B cell (primary cell): ENCODE results near the gene ADGRL4. TPM values are rescaled to one million over a fixed set of nuclear protein-coding genes. Genes with fewer than 3 reads are reported as not detected.
"Not testable (repeated sequence)": the region's sequence is repeated elsewhere in the genome, so short reads cannot be mapped to it uniquely, and the experiment has no call there.

Source experiments
- ATAC-seq: fragments of 200-7000 bp; cut with Tn5 transposase; one replicate; pipeline ENCODE4 v1.10.0; 2021; ENCODE audit warnings: low read depth, mild to moderate bottlenecking, moderate number of reproducible peaks, moderate library complexity
- CTCF ChIA-PET: fragments of 350-600 bp; sonication (Branson Sonifier 250); formaldehyde crosslinking; loops from one replicate; lab custom pipeline; 2021; ENCODE audit warnings: antibody characterized with exemption, inconsistent platforms; lab: Charles Lee
- POLR2A ChIA-PET: fragments of 350-600 bp; sonication (Branson Sonifier 250); formaldehyde crosslinking; loops from one replicate; lab custom pipeline; 2021; ENCODE audit warnings: antibody characterized with exemption; lab: Charles Lee
- DNase-seq: peaks from one replicate; pipeline ENCODE4 v3.0.0; 2013
- H2AFZ ChIP-seq: 2 replicates; pipeline ENCODE4 v1.6.1; 2012; ENCODE audit warnings: mild to moderate bottlenecking, low read depth, low read length; ENCODE audit not compliant: insufficient read depth, poor library complexity, severe bottlenecking
- H3K27ac ChIP-seq, 2 donors: 1 replicate in 1 of 2; 2 replicates in 1 of 2; pipeline ENCODE4 v1.5.1; 2012 to 2013; ENCODE audit warnings: low read length in 2 of 2, mild to moderate bottlenecking in 2 of 2, moderate library complexity in 1 of 2
- H3K27me3 ChIP-seq, 4 experiments: fragments of 200-600 bp in 1 of 4; sonication (generic) in 1 of 4; replicated peaks in 1 of 4; 1 replicate in 2 of 4; 2 replicates in 2 of 4; pipeline versions ENCODE4 v1.6.1 to v1.7.0; 2013 to 2016; ENCODE audit warnings: low read length in 3 of 4, mild to moderate bottlenecking in 2 of 4, mixed read lengths in 1 of 4, moderate library complexity in 1 of 4; ENCODE audit not compliant: insufficient read depth in 4 of 4, control insufficient read depth in 3 of 4; ENCODE audit errors: control extremely low read depth in 1 of 4
- H3K36me3 ChIP-seq, 2 experiments: replicated peaks in 1 of 2; 1 replicate in 1 of 2; 2 replicates in 1 of 2; pipeline versions ENCODE4 v1.6.1 to v1.7.1; 2013; ENCODE audit warnings: low read length in 1 of 2; ENCODE audit not compliant: insufficient read depth in 2 of 2, control insufficient read depth in 1 of 2; ENCODE audit errors: control extremely low read depth in 1 of 2, extremely low read depth in 1 of 2
- H3K4me1 ChIP-seq, 2 donors: fragments of 200-600 bp in 1 of 2; sonication (generic) in 1 of 2; 1 replicate in 1 of 2; 2 replicates in 1 of 2; pipeline versions ENCODE4 v1.5.1 to v1.6.1; 2013 to 2017; ENCODE audit warnings: low read length in 2 of 2; ENCODE audit not compliant: control insufficient read depth in 2 of 2, insufficient read depth in 2 of 2
- H3K4me2 ChIP-seq: replicated peaks from 2 replicates; pipeline ENCODE3; 2012; ENCODE audit warnings: mild to moderate bottlenecking, low read depth, low read length; ENCODE audit not compliant: poor library complexity, severe bottlenecking
- H3K4me3 ChIP-seq, 5 experiments: fragments of 200-600 bp in 1 of 5; sonication (generic) in 1 of 5; 1 replicate in 3 of 5; 2 replicates in 2 of 5; pipeline versions ENCODE4 v1.5.1 to v1.7.0; 2011 to 2016; ENCODE audit warnings: low read length in 4 of 5, mild to moderate bottlenecking in 4 of 5, low read depth in 2 of 5, control low read depth in 1 of 5, moderate library complexity in 1 of 5; ENCODE audit not compliant: insufficient read depth in 1 of 5; ENCODE audit errors: control extremely low read depth in 1 of 5, extremely low read depth in 1 of 5
- H3K79me2 ChIP-seq: fragments of 200-600 bp; sonication (generic); one replicate; pipeline ENCODE4 v1.6.0; 2016; ENCODE audit warnings: low read length; ENCODE audit not compliant: control insufficient read depth, insufficient read depth
- H3K9ac ChIP-seq: fragments of 200-600 bp; sonication (generic); 2 replicates; pipeline ENCODE4 v1.6.1; 2017; ENCODE audit warnings: mild to moderate bottlenecking, low read length, moderate library complexity
- H3K9me3 ChIP-seq, 3 donors: one replicate each; pipeline versions ENCODE4 v1.6.1 to v1.7.1; 2013; ENCODE audit warnings: low read length in 2 of 3; ENCODE audit not compliant: control insufficient read depth in 2 of 3, insufficient read depth in 1 of 3; ENCODE audit errors: control extremely low read depth in 1 of 3
- H4K20me1 ChIP-seq: 2 replicates; pipeline ENCODE4 v1.6.0; 2012; ENCODE audit warnings: mild to moderate bottlenecking, low read length; ENCODE audit not compliant: insufficient read depth, control insufficient read depth, poor library complexity, severe bottlenecking
- H3K27ac Mint-ChIP-seq: one replicate; pipeline ENCODE4 v1.8.0; 2021; ENCODE audit warnings: mixed read lengths
- H3K27me3 Mint-ChIP-seq: one replicate; pipeline ENCODE4 v1.8.0; 2021; ENCODE audit warnings: mixed read lengths
- H3K4me1 Mint-ChIP-seq: one replicate; pipeline ENCODE4 v1.8.0; 2021; ENCODE audit warnings: mixed read lengths
- H3K4me3 Mint-ChIP-seq: one replicate; pipeline ENCODE4 v1.8.0; 2021; ENCODE audit warnings: mixed read lengths
- H3K9me3 Mint-ChIP-seq: one replicate; pipeline ENCODE4 v1.8.0; 2022; ENCODE audit warnings: mixed read lengths; ENCODE audit not compliant: insufficient read depth
- CTCF ChIP-seq: fragments of 200-600 bp; IDR thresholded peaks from one replicate; pipeline ENCODE4 v1.8.0; 2022; ENCODE audit warnings: antibody characterized with exemption, mild to moderate bottlenecking
- EZH2 ChIP-seq: IDR thresholded peaks from 2 replicates; pipeline ENCODE4 v1.6.1; 2012; ENCODE audit warnings: borderline replicate concordance, low read depth, mild to moderate bottlenecking, moderate library complexity, low read length; ENCODE audit not compliant: insufficient read depth, poor library complexity, severe bottlenecking
- WGBS: methylation state at CpG from one replicate; pipeline ENCODE4 v1.1.5; 2013; ENCODE audit warnings: missing lambda C conversion rate; ENCODE audit not compliant: insufficient coverage; 5-methylcytosine and 5-hydroxymethylcytosine counted together
- intact Hi-C: fragments of 100-400 bp; cut with micrococcal nuclease; formaldehyde crosslinking; loops from one replicate; pipeline ENCODE4 v1.10.0; 2022
- polyA plus RNA-seq: library from polyadenylated mRNA; depleted of rRNA; stranded (reverse); fragments of >200 nt; gene quantifications from 2 replicates; pipeline ENCODE4 v1.2.3, GENCODE V29; 2012
- total RNA-seq, 2 donors: library from RNA; stranded (reverse); fragments of 120-200 nt in 1 of 2; gene quantifications; 1 replicate in 1 of 2; 2 replicates in 1 of 2; pipeline versions ENCODE4 v1.2.3 to v1.2.4, GENCODE V29; 2013 to 2022

Gene ADGRL4
- total and polyA plus RNA-seq, 2 donors (not counting 1 experiment from before 2014, with no cell fraction given): not detected

- intact Hi-C loops, H3K4me3 ChIP-seq, DNase-seq, CTCF ChIA-PET, H3K9me3 Mint-ChIP-seq, H3K4me3 Mint-ChIP-seq, H3K4me2 ChIP-seq, POLR2A ChIA-PET, H4K20me1 ChIP-seq, H3K27me3 Mint-ChIP-seq, H3K9me3 ChIP-seq, H3K27me3 ChIP-seq, H3K79me2 ChIP-seq, ATAC-seq, H3K4me1 ChIP-seq, H3K27ac Mint-ChIP-seq, H2AFZ ChIP-seq, H3K36me3 ChIP-seq, H3K27ac ChIP-seq, H3K4me1 Mint-ChIP-seq, H3K9ac ChIP-seq: not testable (repeated sequence)
- no CpG with 5 or more reads among the region's 4 CpGs for WGBS
Observed at GRCh38 chr1:78872801-78873200, 133.7 kb downstream of the ADGRL4 start.

GRCh38 chr1:78871249-78871648 is 135.3 kb downstream of the ADGRL4 start:
- intact Hi-C loops: no loop called here
- no peak for ATAC-seq
- Histone ChIP-seq H3K79me2 (no peaks in the 10 kb centered on the region), H4K20me1 (no peaks in the 10 kb centered on the region), H3K9ac (no peak overlapping the region), H3K4me3 (no peak overlapping the region), H3K27ac (no peak overlapping the region), H3K27me3 (no peaks in the 10 kb centered on the region), H3K36me3 (no peaks in the 10 kb centered on the region), H3K9me3 (no peaks in the 10 kb centered on the region), H2AFZ (no peak overlapping the region), H3K4me1 (no peaks in the 10 kb centered on the region), H3K4me2 (no peak overlapping the region)
- Mint-ChIP-seq H3K4me1 (no peaks in the 10 kb centered on the region), H3K27me3 (no peaks in the 10 kb centered on the region), H3K9me3 (no peaks in the 10 kb centered on the region), H3K4me3 (no peak overlapping the region), H3K27ac (no peak overlapping the region)
- 67% methylated on average over 1 of the region's 1 CpG for WGBS
- no peak for DNase-seq
- TF ChIP-seq EZH2: no peak
- no peak for TF ChIP-seq CTCF
- ChIA-PET CTCF (no interaction called here), POLR2A (no interaction called here)
